GM12878 (cell line): ENCODE data around the gene WWOX.

Source experiments
- TAF1 ChIP-seq: IDR thresholded peaks from 2 replicates; pipeline ENCODE4 v1.6.1; 2011; ENCODE audit warnings: mild to moderate bottlenecking, low read depth, low read length, borderline replicate concordance
- TCF3 ChIP-seq: IDR thresholded peaks from 2 replicates; pipeline ENCODE4 v1.6.1; 2012; ENCODE audit warnings: low read depth, mild to moderate bottlenecking, low read length, borderline replicate concordance; ENCODE audit not compliant: insufficient read depth
- TF ChIP-seq, protein P1 (sequence below): fragments of 450-650 bp; formaldehyde crosslinking; IDR thresholded peaks from 2 replicates; pipeline ENCODE4 v1.4.0; 2020; ENCODE audit warnings: mild to moderate bottlenecking, moderate library complexity

- TF ChIP-seq TAF1: no peak
- TF ChIP-seq, protein P1, sequence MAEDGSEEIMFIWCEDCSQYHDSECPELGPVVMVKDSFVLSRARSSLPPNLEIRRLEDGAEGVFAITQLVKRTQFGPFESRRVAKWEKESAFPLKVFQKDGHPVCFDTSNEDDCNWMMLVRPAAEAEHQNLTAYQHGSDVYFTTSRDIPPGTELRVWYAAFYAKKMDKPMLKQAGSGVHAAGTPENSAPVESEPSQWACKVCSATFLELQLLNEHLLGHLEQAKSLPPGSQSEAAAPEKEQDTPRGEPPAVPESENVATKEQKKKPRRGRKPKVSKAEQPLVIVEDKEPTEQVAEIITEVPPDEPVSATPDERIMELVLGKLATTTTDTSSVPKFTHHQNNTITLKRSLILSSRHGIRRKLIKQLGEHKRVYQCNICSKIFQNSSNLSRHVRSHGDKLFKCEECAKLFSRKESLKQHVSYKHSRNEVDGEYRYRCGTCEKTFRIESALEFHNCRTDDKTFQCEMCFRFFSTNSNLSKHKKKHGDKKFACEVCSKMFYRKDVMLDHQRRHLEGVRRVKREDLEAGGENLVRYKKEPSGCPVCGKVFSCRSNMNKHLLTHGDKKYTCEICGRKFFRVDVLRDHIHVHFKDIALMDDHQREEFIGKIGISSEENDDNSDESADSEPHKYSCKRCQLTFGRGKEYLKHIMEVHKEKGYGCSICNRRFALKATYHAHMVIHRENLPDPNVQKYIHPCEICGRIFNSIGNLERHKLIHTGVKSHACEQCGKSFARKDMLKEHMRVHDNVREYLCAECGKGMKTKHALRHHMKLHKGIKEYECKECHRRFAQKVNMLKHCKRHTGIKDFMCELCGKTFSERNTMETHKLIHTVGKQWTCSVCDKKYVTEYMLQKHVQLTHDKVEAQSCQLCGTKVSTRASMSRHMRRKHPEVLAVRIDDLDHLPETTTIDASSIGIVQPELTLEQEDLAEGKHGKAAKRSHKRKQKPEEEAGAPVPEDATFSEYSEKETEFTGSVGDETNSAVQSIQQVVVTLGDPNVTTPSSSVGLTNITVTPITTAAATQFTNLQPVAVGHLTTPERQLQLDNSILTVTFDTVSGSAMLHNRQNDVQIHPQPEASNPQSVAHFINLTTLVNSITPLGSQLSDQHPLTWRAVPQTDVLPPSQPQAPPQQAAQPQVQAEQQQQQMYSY (CRISPR knock-in tag): no peak
- TF ChIP-seq TCF3: no peak
Observed at GRCh38 chr16:78735337-78735736, 635.9 kb downstream of the WWOX start.
